Gastroesophageal sphincter (tissue), 3 donors: ENCODE data around the gene MX2.

Experiments used
- CTCF ChIP-seq, 4 experiments: fragments of 200-600 bp in 2 of 4; fragments of 450-650 bp in 2 of 4; sonication (generic) in 1 of 4; IDR thresholded peaks; one replicate each; pipeline ENCODE4 v1.5.1; 2017 to 2019; ENCODE audit warnings: antibody characterized with exemption in 4 of 4, mild to moderate bottlenecking in 2 of 4, moderate library complexity in 2 of 4
- POLR2A ChIP-seq, 2 donors: fragments of 450-650 bp; IDR thresholded peaks; one replicate each; pipeline ENCODE4 v1.6.1; 2017; ENCODE audit warnings: antibody characterized with exemption in 2 of 2, mild to moderate bottlenecking in 2 of 2, moderate library complexity in 1 of 2
- POLR2AphosphoS5 ChIP-seq: sonication (generic); formaldehyde crosslinking; IDR thresholded peaks from one replicate; pipeline ENCODE4 v1.6.1; 2017; ENCODE audit warnings: antibody characterized with exemption

DNA sequence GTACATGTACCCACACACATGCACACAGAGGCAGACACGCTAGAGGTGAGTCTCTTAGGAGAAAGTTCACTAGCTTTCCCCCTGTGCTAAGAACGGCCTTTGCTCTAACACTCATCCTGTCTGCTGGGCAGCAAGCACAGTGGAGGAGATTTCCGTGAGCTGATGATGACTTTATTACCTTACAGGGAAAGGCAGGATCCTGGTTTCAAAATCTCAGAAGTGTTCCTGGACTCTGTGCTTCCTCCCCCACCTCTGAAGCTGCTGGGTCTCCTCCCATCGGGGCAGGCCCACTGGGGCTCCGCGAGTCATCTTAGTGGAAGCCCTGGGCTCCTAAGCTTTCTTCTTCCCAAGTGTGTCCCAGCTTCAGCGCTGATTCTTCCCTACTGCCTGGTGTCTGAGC lies 42.6 kb upstream of the MX2 start:
- TF ChIP-seq CTCF (IDR thresholded peaks at IDR 0.05) (no peak), POLR2A (IDR thresholded peaks at IDR 0.05) (no peak), POLR2AphosphoS5 (no peak)
